CD4-positive, alpha-beta T cell treated with Interleukin-15 for 1 hour (primary cell): Measurements from ENCODE around the gene TMEM255A.

ENCODE experiments used
- DNase-seq: peaks from one replicate; pipeline ENCODE4 v3.0.0-alpha.2; 2020

The TMEM255A gene

GRCh38 chrX:120306630-120307029 lies 4.6 kb downstream of the TMEM255A start:
- DNase-seq, result no peak

- DNase-seq, result no peak
Observed at GRCh38 chrX:120305531-120306141, 5.6 kb downstream of the TMEM255A start.

GRCh38 chrX:120304256-120304655 lies 7.0 kb downstream of the TMEM255A start:
- no peak for DNase-seq

GRCh38 chrX:120302434-120302833 lies 8.8 kb downstream of the TMEM255A start:
- DNase-seq, result peak; percentile 72

- DNase-seq, result no peak
Observed at GRCh38 chrX:120301960-120302359, 9.3 kb downstream of the TMEM255A start.

- no peak for DNase-seq
Observed at GRCh38 chrX:120301497-120301896, 9.8 kb downstream of the TMEM255A start.

GRCh38 chrX:120299928-120300327 lies 11.3 kb downstream of the TMEM255A start:
- no peak for DNase-seq

- DNase-seq, result no peak
Observed at GRCh38 chrX:120297923-120298322, 13.3 kb downstream of the TMEM255A start.

- DNase-seq, result no peak
Observed at GRCh38 chrX:120294651-120295050, 16.6 kb downstream of the TMEM255A start.

GRCh38 chrX:120293015-120293414 lies 18.2 kb downstream of the TMEM255A start:
- DNase-seq, result no peak

GRCh38 chrX:120291211-120291610 lies 20.1 kb downstream of the TMEM255A start:
- DNase-seq, result no peak

GRCh38 chrX:120290107-120290506 lies 21.2 kb downstream of the TMEM255A start:
- no peak for DNase-seq

GRCh38 chrX:120287513-120288112 lies 23.6 kb downstream of the TMEM255A start:
- DNase-seq, result no peak

GRCh38 chrX:120286733-120287512 lies 24.3 kb downstream of the TMEM255A start:
- no peak for DNase-seq

GRCh38 chrX:120282697-120283096 lies 28.6 kb downstream of the TMEM255A start:
- no peak for DNase-seq

- DNase-seq, result no peak
Observed at GRCh38 chrX:120281761-120282160, 29.5 kb downstream of the TMEM255A start.

GRCh38 chrX:120281021-120281624 lies 30.1 kb downstream of the TMEM255A start:
- DNase-seq, result no peak

- DNase-seq, result no peak
Observed at GRCh38 chrX:120274958-120275357, 36.3 kb downstream of the TMEM255A start.

GRCh38 chrX:120274145-120274544 lies 37.1 kb downstream of the TMEM255A start:
- no peak for DNase-seq

GRCh38 chrX:120271218-120271617 lies 40.0 kb downstream of the TMEM255A start:
- DNase-seq, result no peak

GRCh38 chrX:120270567-120270966 lies 40.7 kb downstream of the TMEM255A start:
- DNase-seq, result no peak

- peak; percentile 44 for DNase-seq
Observed at GRCh38 chrX:120269373-120270035, 41.8 kb downstream of the TMEM255A start.

- DNase-seq, result no peak
Observed at GRCh38 chrX:120264341-120264740, 46.9 kb downstream of the TMEM255A start.
